Testis (tissue), 3 donors: ENCODE data around the gene CACNA1C. TPM values are rescaled to one million over a fixed set of nuclear protein-coding genes. Genes with fewer than 3 reads are reported as not detected.

Source experiments
- DNase-seq: peaks from one replicate; pipeline ENCODE4 v3.0.0-alpha.2; 2019
- H3K27ac ChIP-seq, 2 donors: fragments of 200-600 bp; sonication (generic); one replicate each; pipeline ENCODE4 v1.5.1; 2019
- H3K27me3 ChIP-seq: fragments of 200-600 bp; sonication (generic); one replicate; pipeline ENCODE4 v1.5.1; 2019
- H3K36me3 ChIP-seq: fragments of 200-600 bp; sonication (generic); one replicate; pipeline ENCODE4 v1.5.1; 2017; ENCODE audit warnings: low read depth; ENCODE audit errors: missing control alignments
- H3K4me1 ChIP-seq: fragments of 200-600 bp; sonication (generic); one replicate; pipeline ENCODE4 v1.5.1; 2019
- H3K4me3 ChIP-seq, 2 donors: fragments of 200-600 bp; sonication (generic); one replicate each; pipeline ENCODE4 v1.5.1; 2017 to 2019
- H3K9me3 ChIP-seq: fragments of 200-600 bp; sonication (generic); one replicate; pipeline ENCODE4 v1.5.1; 2017
- POLR2A ChIP-seq: fragments of 450-650 bp; IDR thresholded peaks from one replicate; pipeline ENCODE4 v1.6.1; 2017; ENCODE audit warnings: antibody characterized with exemption, mild to moderate bottlenecking, moderate library complexity
- WGBS, 2 donors: methylation state at CpG; one replicate each; pipeline ENCODE4 v1.1.5; 2018; 5-methylcytosine and 5-hydroxymethylcytosine counted together
- intact Hi-C: fragments of 100-400 bp; cut with DNase I; formaldehyde crosslinking; loops from one replicate; pipeline ENCODE4 v1.15.1; 2023; ENCODE audit warnings: low total_unique reads
- polyA plus RNA-seq: library from polyadenylated mRNA; stranded (reverse); fragments of 350-450 nt; fragmentation: Illumina TruSeq; extraction: RNeasy Lipid Tissue Mini Kit (QIAGEN cat#74804); gene quantifications from one replicate; pipeline ENCODE4 v1.2.3, GENCODE V29; 2014; ENCODE audit warnings: low read depth, low replicate concordance; ENCODE audit not compliant: insufficient read depth
- total RNA-seq, 2 donors: library from RNA; depleted of rRNA; stranded (reverse); fragments of >200 nt; gene quantifications; one replicate each; pipeline ENCODE4 v1.2.3, GENCODE V29; 2016
- TF ChIP-seq, protein P1 (sequence below), 3 experiments: fragments of 450-650 bp in 2 of 3; fragments of 200-600 bp in 1 of 3; sonication (generic) in 1 of 3; IDR thresholded peaks; one replicate each; pipeline ENCODE4 v1.5.1; 2016 to 2019; ENCODE audit warnings: antibody characterized with exemption in 3 of 3, mild to moderate bottlenecking in 2 of 3, moderate library complexity in 1 of 3

Gene CACNA1C
- total and polyA plus RNA-seq, 3 donors from 2014 or later: 20.3 to 36.8 (median 32.0) TPM

DNA sequence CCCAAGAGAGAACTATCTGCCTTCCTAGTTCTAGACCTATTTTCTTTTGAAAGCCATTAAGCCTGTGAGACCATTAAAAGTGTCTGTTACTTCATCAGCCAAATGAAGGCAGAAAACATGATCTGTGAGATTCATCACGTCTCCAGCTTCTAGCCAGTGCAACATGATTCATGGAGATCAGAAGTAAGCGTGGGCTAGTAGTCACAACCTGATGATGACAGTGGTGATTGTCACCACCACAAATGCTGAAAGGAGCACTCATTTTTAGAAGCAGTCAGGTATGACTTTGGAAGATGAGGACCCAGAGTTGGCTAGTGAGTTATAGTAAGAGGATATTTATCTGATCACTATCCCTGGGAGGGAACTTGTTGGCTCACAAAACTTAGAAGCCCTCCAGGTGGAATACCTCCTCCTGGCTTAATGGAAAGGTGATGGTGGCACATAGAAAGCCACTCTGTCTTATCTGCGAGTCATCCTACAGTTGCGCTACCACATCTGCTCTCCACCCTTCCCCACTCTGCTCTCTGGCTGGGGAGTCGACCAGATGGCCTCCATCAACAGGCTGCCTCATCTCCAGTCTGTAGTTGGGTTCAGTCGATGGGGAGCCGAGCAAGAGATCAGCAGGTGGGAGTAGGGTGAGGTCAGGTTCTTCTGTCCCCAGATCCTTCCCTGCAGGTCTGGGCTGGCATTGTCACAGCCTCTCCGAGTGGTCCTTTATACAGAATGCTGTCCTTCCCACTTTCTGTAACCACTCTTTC is 424.4 kb downstream of the CACNA1C start:
- Histone ChIP-seq H3K27me3 (no peaks in the 10 kb centered on the region), H3K4me1 (no peaks in the 10 kb centered on the region), H3K4me3 (no peak overlapping the region), H3K9me3 (no peaks in the 10 kb centered on the region), H3K27ac (no peak overlapping the region), H3K36me3 (no peaks in the 10 kb centered on the region)
- DNase-seq: no peak
- 86 to 89% methylated on average over 8 of the region's 8 CpGs for WGBS, 2 donors
- no peak for TF ChIP-seq POLR2A
- TF ChIP-seq, protein P1, sequence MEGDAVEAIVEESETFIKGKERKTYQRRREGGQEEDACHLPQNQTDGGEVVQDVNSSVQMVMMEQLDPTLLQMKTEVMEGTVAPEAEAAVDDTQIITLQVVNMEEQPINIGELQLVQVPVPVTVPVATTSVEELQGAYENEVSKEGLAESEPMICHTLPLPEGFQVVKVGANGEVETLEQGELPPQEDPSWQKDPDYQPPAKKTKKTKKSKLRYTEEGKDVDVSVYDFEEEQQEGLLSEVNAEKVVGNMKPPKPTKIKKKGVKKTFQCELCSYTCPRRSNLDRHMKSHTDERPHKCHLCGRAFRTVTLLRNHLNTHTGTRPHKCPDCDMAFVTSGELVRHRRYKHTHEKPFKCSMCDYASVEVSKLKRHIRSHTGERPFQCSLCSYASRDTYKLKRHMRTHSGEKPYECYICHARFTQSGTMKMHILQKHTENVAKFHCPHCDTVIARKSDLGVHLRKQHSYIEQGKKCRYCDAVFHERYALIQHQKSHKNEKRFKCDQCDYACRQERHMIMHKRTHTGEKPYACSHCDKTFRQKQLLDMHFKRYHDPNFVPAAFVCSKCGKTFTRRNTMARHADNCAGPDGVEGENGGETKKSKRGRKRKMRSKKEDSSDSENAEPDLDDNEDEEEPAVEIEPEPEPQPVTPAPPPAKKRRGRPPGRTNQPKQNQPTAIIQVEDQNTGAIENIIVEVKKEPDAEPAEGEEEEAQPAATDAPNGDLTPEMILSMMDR (IDR thresholded peaks at IDR 0.05): no peak
- intact Hi-C loops: no loop called here

DNA sequence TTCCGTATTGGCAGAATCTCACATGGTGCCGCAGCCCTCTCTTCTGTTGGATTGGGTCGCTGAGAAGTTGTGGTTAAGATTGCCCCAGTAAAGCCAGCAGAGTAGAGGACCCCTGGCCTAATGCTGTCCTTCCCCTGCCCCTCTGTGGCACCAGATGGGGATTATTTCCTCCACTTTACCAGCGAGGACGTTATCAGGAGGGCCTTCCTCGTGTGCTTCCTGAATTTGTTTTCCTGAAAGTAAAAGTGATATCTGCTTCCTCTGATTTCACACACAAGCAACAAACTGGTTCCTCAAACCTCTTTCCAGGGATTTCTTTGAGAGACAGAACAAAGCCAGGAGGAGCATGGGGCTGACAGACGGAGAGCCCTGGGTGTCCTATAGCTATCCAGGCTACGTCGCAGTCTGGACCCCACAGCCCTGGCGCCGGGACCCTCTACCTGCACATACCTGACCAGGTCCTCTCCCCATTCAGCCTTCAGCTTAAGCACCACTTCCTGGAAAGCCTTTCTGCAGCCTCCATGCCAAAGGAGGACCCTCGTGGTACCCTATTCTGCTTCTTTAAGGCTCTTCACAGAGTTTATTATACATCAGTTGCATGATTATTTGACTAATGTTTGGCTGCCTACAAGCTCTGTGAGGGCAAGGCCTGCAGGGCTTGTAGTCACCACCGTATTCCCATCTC is 427.2 kb downstream of the CACNA1C start:
- Histone ChIP-seq H3K36me3 (no peaks in the 10 kb centered on the region), H3K27me3 (no peaks in the 10 kb centered on the region), H3K4me1 (no peaks in the 10 kb centered on the region), H3K9me3 (no peaks in the 10 kb centered on the region), H3K27ac (no peak overlapping the region), H3K4me3 (no peak overlapping the region)
- no peak for DNase-seq
- 90 to 94% methylated on average over 7 to 13 of the region's 13 CpGs for WGBS, 2 donors
- TF ChIP-seq POLR2A: no peak
- TF ChIP-seq, protein P1 (IDR thresholded peaks at IDR 0.05): no peak
- intact Hi-C loops: no loop called here

DNA sequence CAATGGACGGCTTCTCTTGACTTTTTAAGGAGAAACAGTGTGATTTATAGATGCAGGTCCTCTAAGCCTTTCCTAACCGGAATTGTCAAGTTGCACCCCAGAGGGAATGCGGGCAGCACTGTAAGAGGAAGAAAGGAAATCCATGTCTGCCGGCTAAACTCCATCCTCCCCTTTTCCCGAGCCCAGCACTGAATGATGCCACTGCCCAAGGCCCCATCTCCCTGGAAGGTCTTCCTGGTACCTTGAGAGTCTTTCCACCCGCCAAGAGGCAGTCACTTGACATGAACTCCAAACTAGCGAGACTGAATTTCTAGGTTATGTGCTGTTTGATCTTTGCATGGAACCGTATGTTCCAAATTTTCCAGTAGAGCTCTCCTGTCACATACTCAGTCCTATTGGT is 428.6 kb downstream of the CACNA1C start:
- no peak for TF ChIP-seq POLR2A
- TF ChIP-seq, protein P1 (IDR thresholded peaks at IDR 0.05): no peak
- 89 to 97% methylated on average over 8 of the region's 8 CpGs for WGBS, 2 donors
- H3K27ac ChIP-seq: no peak overlapping the region
- no peaks in the 10 kb centered on the region for H3K36me3 ChIP-seq
- intact Hi-C loops: no loop called here
- H3K27me3 ChIP-seq: no peaks in the 10 kb centered on the region
- DNase-seq: no peak
- H3K9me3 ChIP-seq: no peaks in the 10 kb centered on the region
- H3K4me1 ChIP-seq: no peaks in the 10 kb centered on the region
- no peak overlapping the region for H3K4me3 ChIP-seq

DNA sequence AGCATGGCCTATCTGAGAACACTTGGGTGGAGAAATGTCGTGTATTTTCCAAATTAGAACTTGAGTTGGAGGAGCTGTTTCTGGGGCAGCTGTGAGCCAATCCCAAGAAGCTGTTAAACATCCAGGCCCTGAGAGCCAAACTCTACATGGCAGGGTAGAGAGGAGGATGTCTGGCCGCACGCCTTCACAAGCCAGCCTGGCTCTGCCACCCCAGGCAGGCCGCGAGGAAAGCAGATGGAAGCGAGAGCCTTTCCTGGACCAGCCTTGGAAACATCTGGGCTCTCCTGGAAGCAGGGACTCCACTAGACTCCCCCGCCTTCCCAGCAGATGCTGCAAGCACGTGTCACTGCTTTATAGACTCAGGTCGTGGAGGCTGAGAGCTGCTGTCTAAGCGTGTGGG is 429.2 kb downstream of the CACNA1C start:
- H3K4me3 ChIP-seq: no peak overlapping the region
- intact Hi-C loops: no loop called here
- H3K27ac ChIP-seq: no peak overlapping the region
- WGBS, 2 donors: 82% methylated on average over 9 to 10 of the region's 10 CpGs
- H3K9me3 ChIP-seq: no peaks in the 10 kb centered on the region
- no peak for DNase-seq
- TF ChIP-seq, protein P1 (IDR thresholded peaks at IDR 0.05): no peak
- no peak for TF ChIP-seq POLR2A
- H3K36me3 ChIP-seq: no peaks in the 10 kb centered on the region
- no peaks in the 10 kb centered on the region for H3K4me1 ChIP-seq
- H3K27me3 ChIP-seq: no peaks in the 10 kb centered on the region
